HG02759 (cell line): ENCODE results near the gene RINT1.

ENCODE experiments used
- ATAC-seq: cut with Tn5 transposase; IDR thresholded peaks from one replicate; pipeline ENCODE4 v1.9.1; 2021; ENCODE audit warnings: mild to moderate bottlenecking, moderate library complexity; ENCODE audit not compliant: unreplicated experiment

RINT1 gene

DNA sequence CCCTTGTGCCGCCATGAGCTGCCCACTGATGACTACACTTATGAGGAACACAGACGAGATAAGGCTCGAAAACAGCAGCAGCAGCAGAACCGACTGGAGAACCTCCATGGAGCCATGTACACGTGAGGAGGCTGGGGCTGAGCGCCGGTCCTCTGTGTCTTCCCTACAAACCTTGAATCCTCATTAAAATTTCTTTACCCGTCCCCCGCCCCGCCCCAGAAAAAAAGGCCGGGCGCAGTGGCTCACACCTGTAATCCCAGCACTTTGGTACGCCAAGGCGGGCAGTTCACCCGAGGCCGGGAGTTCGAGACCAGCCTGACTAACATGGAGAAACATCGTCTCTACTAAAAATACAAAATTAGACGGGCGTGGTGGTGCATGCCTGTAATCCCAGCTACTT, 1.5 kb upstream of the RINT1 start:
- ATAC-seq, result no peak

DNA sequence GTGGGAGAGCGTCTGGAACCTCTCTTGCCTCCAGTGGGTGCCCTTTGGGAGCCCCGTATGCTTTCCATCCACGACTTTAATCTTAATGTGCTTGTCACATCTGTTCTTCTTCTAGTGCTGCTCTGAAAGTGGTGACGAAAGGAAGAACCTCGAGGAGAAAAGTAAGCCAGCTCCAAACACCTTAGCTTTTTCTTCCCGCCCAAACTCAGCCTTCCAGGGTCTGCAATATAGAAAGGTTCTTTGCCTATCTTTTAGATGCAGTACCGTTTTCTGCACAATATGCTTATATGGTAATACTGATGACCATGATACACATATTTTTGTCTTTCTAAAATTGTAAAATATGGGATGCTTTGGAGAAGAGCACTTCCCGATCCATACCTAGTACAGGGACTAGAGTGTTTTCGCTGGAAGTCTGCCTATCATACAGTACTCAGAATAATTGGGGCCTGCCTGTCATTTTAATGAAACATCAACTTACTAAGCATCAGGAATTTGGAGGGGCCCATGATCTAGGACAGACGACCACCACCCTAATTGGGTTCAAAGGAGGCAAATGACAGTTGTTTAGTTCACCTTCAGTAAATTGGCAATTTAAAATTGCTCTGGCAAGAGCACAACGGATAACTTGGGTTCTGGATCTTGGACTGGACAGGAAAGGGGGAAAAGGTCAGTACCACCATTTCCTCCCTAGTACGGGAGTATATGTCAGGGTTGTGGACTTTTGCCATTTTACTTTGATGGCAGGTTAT, 884 bp downstream of the RINT1 start:
- ATAC-seq, result no peak

DNA sequence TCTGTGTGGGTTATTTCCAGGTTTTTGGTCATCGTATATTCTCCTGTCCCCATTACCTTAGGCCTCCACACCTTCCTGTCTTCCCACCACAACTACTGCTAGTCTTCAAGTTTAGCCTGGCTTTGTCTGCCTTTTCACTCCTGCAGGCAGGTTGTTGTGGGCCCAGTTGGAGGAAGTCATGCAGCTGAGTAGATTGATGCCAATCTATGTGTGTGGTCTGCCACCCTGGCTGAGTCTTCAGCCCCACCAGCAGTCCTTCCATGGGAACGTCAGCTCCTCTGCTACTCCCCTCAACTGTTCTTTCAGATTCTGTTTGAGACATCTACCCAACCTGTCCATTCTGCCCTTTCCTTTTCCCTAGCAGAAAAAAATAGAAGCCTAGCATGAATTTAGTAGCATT, 6.3 kb downstream of the RINT1 start:
- no peak for ATAC-seq

DNA sequence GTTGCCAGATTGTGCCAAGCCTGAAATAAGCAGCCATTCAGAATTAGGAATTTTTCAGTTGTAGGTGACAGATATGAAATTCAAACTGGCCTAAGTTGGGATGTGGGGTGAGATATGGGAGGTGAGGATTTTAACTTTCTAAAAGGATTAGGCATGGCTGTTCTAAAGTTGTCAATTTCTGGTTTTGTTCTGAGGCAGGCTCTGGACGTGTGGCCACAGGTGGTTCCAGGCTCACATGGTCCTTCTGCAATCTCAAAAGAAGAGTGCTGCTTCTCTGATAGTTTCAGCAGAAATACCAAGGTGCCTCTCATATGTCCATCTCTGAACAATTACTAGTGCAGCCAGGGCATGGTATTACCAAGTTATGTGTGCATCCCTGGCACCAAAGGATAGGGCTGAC, 27.9 kb downstream of the RINT1 start:
- ATAC-seq, result no peak

DNA sequence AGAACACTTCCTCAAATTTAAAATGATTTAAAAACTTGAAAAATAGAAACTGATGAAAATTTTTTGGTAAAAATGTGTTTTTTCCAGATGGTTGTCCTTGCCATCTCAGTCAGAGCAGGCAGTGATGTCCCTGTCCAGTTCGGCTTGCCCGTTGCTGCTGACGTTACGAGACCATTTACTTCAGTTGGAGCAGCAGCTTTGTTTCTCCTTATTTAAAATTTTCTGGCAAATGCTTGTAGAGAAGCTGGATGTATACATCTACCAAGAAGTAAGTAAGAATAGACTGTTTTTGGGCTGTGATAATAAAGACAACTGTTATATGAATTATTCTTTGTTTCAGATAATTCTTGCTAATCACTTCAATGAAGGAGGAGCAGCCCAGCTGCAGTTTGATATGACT, 33.2 kb downstream of the RINT1 start:
- ATAC-seq, result no peak

DNA sequence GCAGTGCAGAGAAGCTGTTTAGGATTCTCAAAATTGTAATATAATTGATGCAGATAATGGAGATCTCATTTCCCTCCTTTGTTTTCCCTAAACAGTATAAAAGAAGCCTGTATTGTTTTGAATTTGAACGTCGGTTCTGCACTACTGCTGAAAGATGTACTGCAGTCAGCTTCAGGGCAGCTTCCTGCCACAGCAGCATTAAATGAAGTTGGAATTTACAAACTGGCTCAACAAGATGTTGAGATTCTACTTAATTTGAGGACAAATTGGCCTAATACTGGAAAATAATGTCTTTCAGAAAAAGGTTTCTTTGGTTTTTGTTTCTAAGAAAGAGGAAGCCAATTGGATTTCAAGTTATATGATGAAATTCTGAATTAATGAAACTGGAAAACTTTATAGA, 35.0 kb downstream of the RINT1 start:
- no peak for ATAC-seq

DNA sequence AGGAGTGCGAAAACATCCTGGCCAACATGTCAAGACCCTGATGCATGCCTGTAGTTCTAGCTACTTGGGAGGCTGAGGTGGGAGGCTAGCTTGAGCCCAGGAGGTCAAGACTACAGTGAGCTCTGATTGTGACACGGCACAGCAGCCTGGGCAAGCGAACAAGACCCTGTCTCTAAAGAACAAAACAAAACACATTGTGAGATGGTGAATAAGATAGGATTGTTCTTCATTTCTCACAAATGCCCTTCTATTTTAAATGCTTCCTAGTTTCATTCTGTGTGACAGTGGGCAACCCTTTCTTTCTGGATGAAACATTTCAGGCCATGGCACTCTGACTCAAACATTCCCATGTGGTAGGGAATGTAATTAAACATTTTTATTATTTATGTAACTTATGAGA, 35.8 kb downstream of the RINT1 start:
- no peak for ATAC-seq

DNA sequence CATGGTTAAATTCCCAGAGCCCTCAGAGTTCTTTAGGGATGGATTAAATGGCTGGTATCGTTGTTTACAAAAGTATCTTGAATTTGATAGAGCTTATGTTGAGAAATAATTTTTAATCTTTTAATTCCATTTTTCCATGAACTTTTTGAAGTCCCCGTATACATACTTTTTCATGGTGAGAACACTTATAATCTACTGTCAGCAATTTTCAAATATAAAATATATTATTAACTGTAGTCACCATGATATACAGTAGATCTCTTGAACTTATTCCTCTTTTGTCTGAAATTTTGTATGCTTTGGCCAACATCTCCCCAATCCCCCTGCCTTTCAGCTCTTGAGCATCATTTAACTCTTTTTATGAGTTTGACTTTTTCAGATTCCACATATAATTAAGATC, 39.9 kb downstream of the RINT1 start:
- ATAC-seq, result no peak

DNA sequence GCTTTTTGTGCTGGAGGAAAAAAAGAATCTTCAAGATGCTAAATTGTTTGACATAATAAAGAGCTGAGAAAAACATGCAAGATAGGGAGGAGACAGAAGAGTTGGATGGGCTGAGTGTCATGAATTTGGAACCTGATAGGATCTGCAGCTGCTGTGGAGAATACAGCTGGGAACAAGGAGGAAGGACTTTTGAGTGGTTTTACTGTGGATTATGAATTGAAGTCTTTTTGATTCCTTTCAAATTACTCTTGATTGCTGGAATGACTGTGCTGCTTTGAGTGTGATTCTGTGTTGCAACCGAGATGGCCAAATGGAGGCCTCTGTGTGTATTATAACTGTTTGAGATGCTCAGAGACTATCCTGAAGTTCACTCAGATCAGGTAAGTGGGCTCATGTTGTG, 45.2 kb downstream of the RINT1 start:
- no peak for ATAC-seq

DNA sequence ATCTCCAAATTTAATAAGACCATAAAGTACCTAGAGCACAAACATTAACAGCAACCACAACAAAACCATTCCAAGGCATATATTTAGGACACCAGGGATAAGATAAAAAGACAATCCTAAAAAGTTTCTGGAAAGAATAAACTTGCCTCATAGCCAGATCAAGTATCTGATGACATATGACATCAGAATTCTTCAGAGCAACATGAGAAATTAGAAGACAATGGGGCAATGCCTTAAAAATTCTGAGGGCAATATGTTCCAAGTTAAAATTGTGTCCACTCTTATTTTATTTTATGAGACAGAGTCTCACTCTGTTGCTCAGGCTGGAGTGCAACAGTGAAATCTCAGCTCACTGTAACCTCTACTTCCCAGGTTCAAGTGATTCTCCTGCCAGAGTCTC, 46.5 kb downstream of the RINT1 start:
- ATAC-seq, result no peak

DNA sequence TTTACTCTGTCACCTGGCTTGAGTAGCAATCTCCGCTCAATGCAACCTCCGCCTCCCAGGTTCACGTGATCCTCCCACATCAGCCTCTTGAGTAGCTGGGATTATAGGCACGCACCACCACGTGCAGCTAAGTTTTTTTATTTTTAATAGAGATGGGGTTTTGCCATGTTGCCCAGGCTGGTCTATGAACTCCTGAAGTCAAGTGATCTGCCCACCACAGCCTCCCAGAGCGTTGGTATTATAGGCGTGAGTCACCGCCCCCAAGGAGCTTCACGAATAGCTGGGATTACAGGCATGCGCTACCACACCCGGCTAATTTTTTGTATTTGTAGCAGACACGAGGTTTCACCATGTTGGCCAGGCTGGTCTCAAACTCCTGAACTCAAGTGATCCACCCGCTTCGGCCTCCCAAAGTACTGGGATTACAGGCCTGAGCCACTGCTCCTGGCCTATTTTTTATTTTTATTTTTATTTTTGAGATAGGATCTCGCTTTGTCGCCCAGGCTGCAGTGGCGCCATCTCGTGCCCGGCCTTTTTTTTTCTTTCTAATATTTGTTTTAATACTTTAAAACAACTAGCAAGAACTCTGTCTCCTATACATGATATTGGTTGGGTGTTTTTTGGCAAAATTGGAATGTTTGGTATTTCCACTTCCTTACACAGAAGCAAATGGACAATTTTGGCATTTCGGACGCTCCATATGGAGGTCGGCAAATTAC, 48.2 kb downstream of the RINT1 start:
- ATAC-seq, result no peak

DNA sequence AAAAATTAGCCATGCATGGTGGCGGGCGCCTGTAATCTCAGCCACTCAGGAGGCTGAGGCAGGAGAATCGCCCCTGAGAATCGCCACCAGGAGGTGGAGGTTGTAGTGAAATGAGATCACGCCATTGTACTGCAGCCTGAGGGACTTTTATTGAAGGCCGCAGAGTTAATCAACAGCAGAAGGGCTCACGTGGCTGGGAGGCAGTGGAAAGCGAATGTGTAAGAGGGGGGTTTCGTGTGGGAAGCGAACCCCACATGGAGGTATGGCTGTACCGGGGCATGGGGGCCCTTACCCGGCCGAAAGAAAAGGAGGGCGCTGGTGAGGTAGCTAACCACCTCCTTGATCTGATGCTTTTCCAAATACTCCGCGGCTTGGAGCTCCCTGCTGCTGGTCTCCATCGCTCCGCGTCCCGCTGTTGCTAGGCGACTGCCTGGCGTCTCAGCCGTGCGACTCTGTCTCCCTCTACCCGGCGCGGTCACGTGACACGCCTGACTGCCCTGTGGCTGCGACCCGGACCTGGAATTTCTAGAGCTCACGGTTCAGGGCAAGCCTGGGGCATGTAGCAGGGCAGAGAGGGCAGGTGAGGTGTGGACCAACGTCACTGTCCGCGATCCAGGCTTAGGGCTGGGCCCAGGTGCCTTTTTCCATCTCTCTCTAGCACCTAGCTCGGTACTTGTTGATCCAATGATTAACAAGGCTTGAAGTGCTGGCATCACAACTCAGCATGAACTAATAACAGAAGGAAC, 49.2 kb downstream of the RINT1 start, which contains the start of gene EFCAB10:
TSS of gene EFCAB10 (minus strand) at position 428 of the 746 bp plus-strand sequence. CDS start at position 398, 30 bp downstream.
- ATAC-seq, result peak; percentile 88

DNA sequence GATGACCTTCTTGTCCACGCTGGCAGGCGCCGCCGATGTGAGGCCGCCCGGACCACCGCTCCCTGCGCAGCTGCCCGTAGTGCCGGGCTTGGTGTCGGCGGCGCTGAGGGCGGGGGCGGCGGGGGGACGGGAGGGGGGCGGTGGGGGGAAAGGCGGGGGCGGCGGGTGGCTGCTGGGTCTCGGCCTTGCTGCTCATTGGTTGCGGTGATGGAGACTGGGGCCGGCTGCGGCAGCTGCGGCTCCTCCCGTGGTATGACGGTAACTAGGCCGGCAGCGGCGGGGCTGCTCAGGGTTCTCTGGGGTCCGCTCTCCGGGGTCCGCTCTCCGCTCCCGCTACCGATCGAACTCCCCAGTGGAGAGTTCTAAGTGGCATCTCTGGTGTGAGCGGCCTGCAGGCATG, 51.1 kb downstream of the RINT1 start:
- ATAC-seq, result no peak

DNA sequence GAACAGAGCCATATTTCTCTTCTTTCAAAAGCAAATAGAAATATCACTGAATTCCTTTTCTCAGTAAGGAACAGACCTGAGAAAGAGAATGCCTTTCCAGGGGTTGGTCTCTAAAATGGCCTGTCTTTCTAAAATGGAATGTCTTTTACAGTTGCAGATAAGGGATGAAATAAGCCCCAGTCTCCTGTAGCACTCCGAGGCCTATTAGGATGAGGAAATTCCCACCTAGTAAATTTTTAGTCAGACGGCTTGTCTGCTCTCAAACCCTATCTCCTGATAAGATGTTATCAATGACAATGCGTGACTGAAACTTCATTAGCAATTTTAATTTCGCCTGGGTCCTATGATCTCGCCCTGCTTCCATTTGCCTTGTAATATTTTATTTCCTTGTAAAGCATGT, 52.2 kb downstream of the RINT1 start:
- ATAC-seq, result no peak

DNA sequence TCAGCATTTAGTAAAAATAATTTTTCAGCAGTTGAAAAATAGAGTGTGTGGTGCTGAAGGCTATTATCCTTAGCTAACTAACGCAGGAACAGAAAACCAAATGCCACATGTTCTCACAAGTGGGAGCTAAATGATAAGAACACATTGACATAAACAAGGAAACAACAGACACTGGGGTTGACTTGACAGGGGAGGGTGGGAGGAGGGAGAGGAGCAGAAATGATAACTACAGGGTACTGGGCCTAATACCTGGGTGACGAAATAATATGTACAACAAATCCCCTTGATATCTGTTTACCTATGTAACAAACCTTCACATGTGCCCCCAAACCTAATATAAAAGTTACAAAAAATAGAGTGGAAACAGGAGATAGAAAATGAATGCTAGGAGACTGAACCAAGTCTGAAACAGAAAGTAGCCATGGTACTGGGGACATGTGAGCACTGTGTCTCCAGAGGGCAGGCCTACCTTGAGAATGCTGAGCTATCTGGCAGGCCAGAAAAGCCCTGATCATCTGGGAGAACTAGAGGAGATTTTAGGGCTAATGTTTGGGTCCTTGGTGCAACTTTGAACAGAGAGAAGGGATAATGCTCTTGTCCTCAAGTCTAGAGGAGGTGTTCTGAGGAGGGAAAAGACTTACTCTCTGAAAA, 54.0 kb downstream of the RINT1 start:
- no peak for ATAC-seq

DNA sequence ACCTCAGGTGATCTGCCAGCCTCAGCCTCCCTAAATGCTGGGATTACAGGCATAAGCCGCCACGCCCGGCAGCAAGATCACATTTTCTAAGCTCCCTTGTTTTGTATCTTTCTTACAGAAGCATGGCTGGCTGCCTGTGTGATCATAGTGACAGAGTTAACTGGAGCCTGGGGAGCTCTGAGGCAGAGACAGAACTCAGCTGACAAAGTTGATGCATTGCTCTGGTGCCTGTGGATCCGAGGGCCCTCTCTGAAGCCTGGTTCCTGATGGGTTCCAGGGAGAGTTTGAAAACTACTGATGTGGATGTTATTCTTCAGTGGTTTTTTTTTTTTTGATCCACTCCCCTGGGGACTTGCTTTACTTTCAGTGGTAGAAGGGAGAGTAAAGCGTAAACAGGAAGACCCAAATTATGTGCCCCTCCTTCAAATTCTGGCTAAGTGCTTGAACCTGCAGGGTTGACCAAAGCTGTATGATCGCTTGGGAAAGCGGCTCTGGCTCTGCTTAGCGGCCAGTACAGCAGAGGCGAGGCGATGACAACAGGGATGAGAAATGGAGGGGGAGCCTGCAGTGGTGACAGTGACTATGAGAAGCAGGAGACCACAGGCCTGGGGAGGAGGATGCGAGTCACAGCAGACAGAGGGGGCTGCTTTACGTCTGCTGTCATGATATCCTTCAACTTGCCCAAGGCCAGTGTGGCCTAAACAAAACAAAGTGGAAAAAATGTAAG, 56.1 kb downstream of the RINT1 start:
- no peak for ATAC-seq

DNA sequence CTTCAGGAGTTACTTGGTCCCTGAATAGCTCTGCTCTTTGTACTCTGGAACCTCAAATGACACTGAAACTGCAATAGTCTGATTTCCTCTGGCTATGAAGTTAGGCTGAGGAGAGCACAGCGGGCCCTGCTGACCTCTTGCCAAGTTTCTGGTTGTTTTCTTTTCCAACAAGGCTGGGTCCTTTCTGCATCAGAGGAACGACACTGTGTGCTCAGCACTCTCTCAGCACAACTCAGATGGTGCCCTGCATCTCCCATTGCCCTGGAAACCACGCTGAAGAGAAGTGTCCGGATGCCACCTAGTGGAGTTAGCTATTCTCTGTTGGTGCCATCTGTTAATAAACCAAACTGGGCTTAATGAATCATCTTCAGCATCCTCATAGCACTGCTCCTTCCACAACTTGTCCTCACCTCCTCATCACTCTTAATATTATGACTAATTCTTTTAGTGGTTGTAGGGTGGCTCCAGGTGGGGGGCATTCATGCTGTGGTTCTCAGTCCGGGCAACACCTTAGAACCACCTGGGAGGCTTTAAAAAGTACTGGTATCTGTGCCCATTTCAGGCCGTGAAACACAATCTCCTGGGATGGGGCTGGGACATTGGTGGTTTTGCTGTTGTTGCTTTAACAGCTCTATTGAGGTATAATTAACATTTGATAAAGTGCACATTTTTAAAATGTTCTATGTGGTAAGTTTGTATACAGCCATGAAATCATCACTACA, 57.5 kb downstream of the RINT1 start:
- ATAC-seq, result peak; percentile 88

DNA sequence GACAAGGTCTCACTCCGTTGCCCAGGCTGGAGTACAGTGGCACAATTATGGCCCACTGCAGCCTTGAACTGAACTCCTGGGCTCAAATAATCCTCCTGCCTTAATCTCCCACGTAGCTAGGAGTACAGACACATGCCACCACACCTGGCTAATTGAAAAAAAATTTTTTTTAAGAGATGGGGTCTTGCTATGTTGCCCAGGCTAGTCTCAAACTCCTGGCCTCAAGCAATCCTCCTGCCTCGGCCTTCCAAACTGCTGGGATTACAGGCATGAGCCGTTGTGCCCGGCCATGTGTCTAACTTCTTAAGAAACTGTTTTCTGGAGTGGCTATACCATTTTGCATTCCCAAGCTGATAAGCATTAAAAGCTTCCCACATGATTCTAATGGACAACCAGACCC, 58.8 kb downstream of the RINT1 start:
- no peak for ATAC-seq

DNA sequence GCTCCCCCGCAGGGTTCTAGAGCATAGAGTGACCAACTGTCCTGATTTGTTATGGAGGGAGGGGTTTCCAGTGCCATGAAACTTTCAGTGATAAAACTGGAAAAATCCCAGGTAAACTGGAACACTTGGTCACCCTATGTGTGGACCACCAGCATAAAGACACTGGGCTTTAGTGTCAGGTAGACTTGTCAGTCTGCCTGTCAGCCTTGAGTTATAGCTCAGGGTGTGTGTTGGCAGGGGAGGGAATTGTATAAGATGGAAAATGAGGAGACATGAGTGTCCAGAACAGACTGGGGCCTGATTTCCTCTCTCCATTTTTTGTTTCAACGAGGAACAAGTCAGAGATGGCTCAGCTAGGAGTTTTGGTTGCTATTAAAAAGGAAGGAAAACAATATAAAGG, 59.5 kb downstream of the RINT1 start:
- ATAC-seq, result no peak

DNA sequence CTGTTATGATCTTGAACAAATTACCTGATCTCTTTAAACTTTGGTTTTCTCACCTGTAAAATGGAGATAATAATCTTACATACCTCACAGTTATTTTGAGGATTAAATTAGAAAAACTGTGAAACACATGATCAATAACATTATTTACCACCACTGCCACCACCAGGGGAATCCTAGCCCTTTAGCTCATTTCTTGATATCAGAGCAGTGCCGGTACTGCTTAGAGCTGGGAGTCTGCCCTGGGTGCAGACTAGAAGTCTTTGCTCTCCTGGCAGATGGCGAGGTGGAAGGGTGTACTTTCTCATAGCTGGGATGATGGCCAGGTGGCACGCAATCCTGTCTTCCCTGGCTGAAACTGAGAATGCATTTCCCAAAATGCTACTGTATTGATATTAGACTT, 62.0 kb downstream of the RINT1 start:
- no peak for ATAC-seq
